Keratinocyte (primary cell): ENCODE results near the gene RASL12.

Source experiments
- EZH2 ChIP-seq: IDR thresholded peaks from one replicate; pipeline ENCODE4 v1.6.1; 2012; ENCODE audit warnings: inconsistent platforms, mild to moderate bottlenecking, low read length, moderate library complexity
- TF ChIP-seq, protein P1 (sequence below), 3 experiments: IDR thresholded peaks in 1 of 3; conservative IDR thresholded peaks in 1 of 3; optimal IDR thresholded peaks in 1 of 3; 2 replicates in 2 of 3; 3 replicates in 1 of 3; pipeline versions ENCODE3 to v1.5.1; 2011; ENCODE audit warnings: low read length in 3 of 3, mild to moderate bottlenecking in 3 of 3, moderate library complexity in 2 of 3, control low read depth in 1 of 3, inconsistent platforms in 1 of 3; ENCODE audit not compliant: insufficient read depth in 2 of 3; ENCODE audit errors: extremely low read depth in 1 of 3

DNA sequence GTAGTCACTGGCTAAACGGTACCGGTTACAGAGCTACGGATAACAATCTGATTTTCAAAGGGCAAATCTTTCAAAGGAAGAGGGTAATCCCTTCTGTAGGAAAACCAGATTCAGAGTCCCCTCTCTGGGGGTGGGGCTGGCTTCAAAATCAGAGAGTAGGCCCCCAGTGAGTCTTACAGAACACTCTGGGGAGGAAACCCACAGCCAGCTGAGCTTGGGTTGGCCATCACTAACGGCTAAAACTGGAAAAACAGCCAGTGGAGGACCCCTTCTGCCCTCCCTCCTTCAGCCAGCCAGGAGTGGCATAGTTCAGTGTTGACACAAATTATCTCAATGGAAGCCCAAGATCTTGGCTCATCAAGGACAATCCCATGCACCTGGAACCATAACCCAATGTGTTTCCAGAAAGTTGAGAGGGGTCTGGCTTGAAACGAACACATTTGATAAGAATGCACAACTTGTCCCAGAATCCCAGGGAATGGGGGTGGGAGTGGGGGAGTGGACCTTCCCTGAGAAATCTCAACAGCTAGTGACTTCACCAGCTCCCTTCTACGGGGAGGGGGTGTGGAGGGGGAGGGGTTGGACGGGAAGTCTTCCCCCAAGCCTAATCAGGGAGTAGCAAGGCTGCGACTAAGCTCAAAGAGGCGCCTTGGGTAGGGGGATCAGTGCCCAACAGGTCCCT is 1.0 kb downstream of the RASL12 start:
- TF ChIP-seq, protein P1, sequence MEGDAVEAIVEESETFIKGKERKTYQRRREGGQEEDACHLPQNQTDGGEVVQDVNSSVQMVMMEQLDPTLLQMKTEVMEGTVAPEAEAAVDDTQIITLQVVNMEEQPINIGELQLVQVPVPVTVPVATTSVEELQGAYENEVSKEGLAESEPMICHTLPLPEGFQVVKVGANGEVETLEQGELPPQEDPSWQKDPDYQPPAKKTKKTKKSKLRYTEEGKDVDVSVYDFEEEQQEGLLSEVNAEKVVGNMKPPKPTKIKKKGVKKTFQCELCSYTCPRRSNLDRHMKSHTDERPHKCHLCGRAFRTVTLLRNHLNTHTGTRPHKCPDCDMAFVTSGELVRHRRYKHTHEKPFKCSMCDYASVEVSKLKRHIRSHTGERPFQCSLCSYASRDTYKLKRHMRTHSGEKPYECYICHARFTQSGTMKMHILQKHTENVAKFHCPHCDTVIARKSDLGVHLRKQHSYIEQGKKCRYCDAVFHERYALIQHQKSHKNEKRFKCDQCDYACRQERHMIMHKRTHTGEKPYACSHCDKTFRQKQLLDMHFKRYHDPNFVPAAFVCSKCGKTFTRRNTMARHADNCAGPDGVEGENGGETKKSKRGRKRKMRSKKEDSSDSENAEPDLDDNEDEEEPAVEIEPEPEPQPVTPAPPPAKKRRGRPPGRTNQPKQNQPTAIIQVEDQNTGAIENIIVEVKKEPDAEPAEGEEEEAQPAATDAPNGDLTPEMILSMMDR (optimal IDR thresholded peaks at IDR 0.05 in 1 of 3, IDR thresholded peaks at IDR 0.05 in 1 of 3, conservative IDR thresholded peaks at IDR 0.05 in 1 of 3; ENCODE audit: extremely low read depth in 1 of 3, insufficient read depth in 2 of 3, low read length in 3 of 3) = no peak
- no peak for TF ChIP-seq EZH2
